Natural killer cell treated with Interleukin-12 subunit alpha and Interleukin-12 subunit beta and Interleukin-15 and Interleukin-18, amount 100 ng/mL, for 72 hours (primary cell): ENCODE data around the gene EDRF1. TPM values are rescaled to one million over a fixed set of nuclear protein-coding genes. Genes with fewer than 3 reads are reported as not detected.

Source experiments
- ATAC-seq, 2 donors: fragments of 150-1000 bp; cut with Tn5 transposase in 1 of 2; sonication (Bioruptor Pico), chemical (Tn5 transposase) in 1 of 2; 2 replicates each; pipeline ENCODE4 v1.10.0; 2021
- DNase-seq: peaks from one replicate; pipeline ENCODE4 v3.0.0; 2022; ENCODE audit warnings: low spot score
- H3K27ac Mint-ChIP-seq, 2 donors: 1 replicate in 1 of 2; 2 replicates in 1 of 2; pipeline ENCODE4 v1.8.0; 2022; ENCODE audit warnings: mixed read lengths in 2 of 2, mild to moderate bottlenecking in 1 of 2, moderate library complexity in 1 of 2
- H3K27me3 Mint-ChIP-seq, 2 donors: 1 replicate in 1 of 2; 2 replicates in 1 of 2; pipeline ENCODE4 v1.8.0; 2022; ENCODE audit warnings: mixed read lengths in 2 of 2
- H3K36me3 Mint-ChIP-seq: one replicate; pipeline ENCODE4 v1.8.0; 2022; ENCODE audit warnings: mixed read lengths
- H3K4me1 Mint-ChIP-seq, 2 donors: 1 replicate in 1 of 2; 2 replicates in 1 of 2; pipeline ENCODE4 v1.8.0; 2022; ENCODE audit warnings: low read depth in 2 of 2, mixed read lengths in 2 of 2, mild to moderate bottlenecking in 1 of 2
- H3K4me3 Mint-ChIP-seq: one replicate; pipeline ENCODE4 v1.8.0; 2022; ENCODE audit warnings: mixed read lengths
- H3K9me3 Mint-ChIP-seq: 2 replicates; pipeline ENCODE4 v1.8.0; 2022; ENCODE audit warnings: mixed read lengths
- total RNA-seq, 2 donors: library from RNA; stranded (reverse); gene quantifications; one replicate each; pipeline ENCODE4 v1.2.3, GENCODE V29; 2022

EDRF1 gene
- total RNA-seq, 2 donors from 2014 or later: 29.4 to 53.5 TPM

DNA sequence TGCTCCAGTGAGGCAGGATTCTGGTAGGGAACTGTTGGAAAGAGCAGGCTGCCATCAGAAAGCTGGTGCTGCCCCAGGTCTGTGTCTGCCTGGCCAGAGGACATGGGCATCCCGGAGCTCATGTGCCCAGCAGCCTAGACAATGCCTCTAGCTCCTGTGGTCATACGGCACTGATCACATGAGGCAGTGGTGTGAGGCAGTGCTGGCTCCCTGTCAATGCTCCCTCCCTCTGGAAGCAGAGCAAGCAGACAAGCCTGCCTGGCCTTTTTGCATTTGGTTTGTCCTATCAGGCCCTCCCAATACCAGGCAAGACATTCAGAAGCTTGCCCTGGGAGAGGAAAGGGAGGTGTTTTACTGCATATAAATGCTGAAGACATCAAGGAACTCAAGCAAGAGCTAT is 75.6 kb downstream of the EDRF1 start:
- Mint-ChIP-seq H3K4me3 (no peak overlapping the region), H3K4me1 (peaks cover 8 to 14% of the 10 kb centered on the region in 2 donors), H3K9me3 (no peaks in the 10 kb centered on the region), H3K27me3 (no peaks in the 10 kb centered on the region), H3K27ac (no peak overlapping the region), H3K36me3 (peaks cover 6% of the 10 kb centered on the region)
- no peak for ATAC-seq
- DNase-seq: no peak

GRCh38 chr10:125795637-125796190 is 76.2 kb downstream of the EDRF1 start:
- Mint-ChIP-seq H3K27me3 (no peaks in the 10 kb centered on the region), H3K36me3 (peaks cover 6% of the 10 kb centered on the region), H3K9me3 (no peaks in the 10 kb centered on the region), H3K4me3 (no peak overlapping the region), H3K4me1 (peaks cover 8 to 14% of the 10 kb centered on the region in 2 donors), H3K27ac (no peak overlapping the region)
- ATAC-seq: no peak
- DNase-seq: no peak

- ATAC-seq: no peak
- Mint-ChIP-seq H3K4me1 (peaks cover 5 to 7% of the 10 kb centered on the region in 2 donors), H3K27ac (no peak overlapping the region), H3K27me3 (no peaks in the 10 kb centered on the region), H3K36me3 (peaks cover 6% of the 10 kb centered on the region), H3K9me3 (no peaks in the 10 kb centered on the region), H3K4me3 (no peak overlapping the region)
- no peak for DNase-seq
Observed at GRCh38 chr10:125797424-125797823, 77.9 kb downstream of the EDRF1 start.

- Mint-ChIP-seq H3K4me3 (no peak overlapping the region), H3K36me3 (peaks cover 6% of the 10 kb centered on the region), H3K27me3 (no peaks in the 10 kb centered on the region), H3K9me3 (no peaks in the 10 kb centered on the region), H3K4me1 (peaks cover 0 to 2% of the 10 kb centered on the region in 2 donors), H3K27ac (no peak overlapping the region)
- ATAC-seq: no peak
- no peak for DNase-seq
Observed at GRCh38 chr10:125797994-125798662, 78.6 kb downstream of the EDRF1 start.

- H3K27me3 Mint-ChIP-seq: no peaks in the 10 kb centered on the region
- H3K27ac Mint-ChIP-seq: no peak overlapping the region
- DNase-seq (no peak), ATAC-seq (no peak)
- H3K9me3 Mint-ChIP-seq: no peaks in the 10 kb centered on the region
- no peaks in the 10 kb centered on the region for H3K36me3 Mint-ChIP-seq
- no peaks in the 10 kb centered on the region for H3K4me1 Mint-ChIP-seq
- H3K4me3 Mint-ChIP-seq: no peak overlapping the region
Observed at GRCh38 chr10:125799451-125800182, 80.1 kb downstream of the EDRF1 start.

DNA sequence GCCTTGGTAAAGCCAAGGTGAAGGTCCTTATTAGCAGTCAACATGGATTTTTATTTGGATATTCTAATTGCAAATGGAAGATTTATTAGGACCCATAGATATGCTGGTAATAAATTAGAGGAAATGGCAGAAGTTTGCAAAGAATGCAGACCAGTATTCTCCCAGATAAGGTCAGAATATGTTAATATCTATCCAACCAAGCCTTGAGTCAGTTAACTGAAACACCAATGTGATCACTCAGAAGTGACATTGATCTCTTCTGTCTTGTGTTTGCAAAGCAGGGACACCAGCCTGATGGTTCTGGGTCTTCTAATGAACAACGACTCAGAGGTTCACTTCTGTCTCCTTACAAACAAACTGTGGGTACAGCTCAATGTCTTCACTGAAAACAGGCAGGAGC is 82.1 kb downstream of the EDRF1 start:
- ATAC-seq (no peak), DNase-seq (no peak)
- H3K4me1 Mint-ChIP-seq: no peaks in the 10 kb centered on the region
- H3K27me3 Mint-ChIP-seq: no peaks in the 10 kb centered on the region
- no peak overlapping the region for H3K27ac Mint-ChIP-seq
- no peaks in the 10 kb centered on the region for H3K9me3 Mint-ChIP-seq
- no peaks in the 10 kb centered on the region for H3K36me3 Mint-ChIP-seq
- H3K4me3 Mint-ChIP-seq: no peak overlapping the region

DNA sequence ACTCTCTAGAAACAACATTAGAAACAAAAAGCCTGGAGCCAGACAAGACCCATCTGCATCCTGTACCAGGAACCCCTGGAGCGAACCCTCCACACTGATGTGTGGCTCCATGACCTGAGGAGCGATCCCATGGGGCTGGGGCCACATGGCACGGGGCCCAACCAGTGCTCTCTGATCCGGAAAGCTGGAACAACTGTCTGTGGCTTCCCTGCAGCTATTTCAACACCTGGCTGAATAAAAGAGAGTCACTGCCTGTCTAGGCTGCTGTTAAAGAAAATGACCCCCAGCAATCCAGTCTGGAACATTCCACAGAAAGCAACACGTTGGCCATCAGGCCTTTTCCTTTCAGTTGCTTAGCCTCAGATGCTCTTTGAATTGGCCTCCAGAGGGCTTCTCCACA is 82.6 kb downstream of the EDRF1 start:
- Mint-ChIP-seq H3K36me3 (peaks cover 1% of the 10 kb centered on the region), H3K27ac (no peak overlapping the region), H3K9me3 (no peaks in the 10 kb centered on the region), H3K27me3 (no peaks in the 10 kb centered on the region), H3K4me1 (peaks cover 0 to under 1% of the 10 kb centered on the region in 2 donors), H3K4me3 (no peak overlapping the region)
- DNase-seq: no peak
- ATAC-seq: no peak

DNA sequence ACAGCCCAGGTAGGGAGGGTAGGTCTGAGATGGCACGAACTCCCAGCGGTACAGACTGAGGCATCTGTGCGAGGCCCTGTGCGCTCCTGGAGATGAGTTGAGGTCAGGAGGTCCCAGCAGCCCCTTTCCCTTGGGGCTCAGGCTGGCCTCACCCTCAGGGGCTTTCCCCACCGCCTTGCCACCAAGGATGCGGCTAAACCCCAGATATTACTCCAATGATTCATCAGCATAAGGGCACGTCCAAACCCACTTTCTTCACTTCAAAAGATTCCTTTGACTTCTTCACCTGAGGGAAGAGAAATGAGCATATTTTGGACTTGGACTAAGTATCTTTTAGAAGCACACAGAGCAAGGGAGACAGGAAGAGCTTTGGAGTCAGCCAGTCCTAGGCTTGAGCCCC is 83.2 kb downstream of the EDRF1 start:
- no peak for ATAC-seq
- Mint-ChIP-seq H3K4me3 (no peak overlapping the region), H3K27me3 (no peaks in the 10 kb centered on the region), H3K27ac (no peak overlapping the region), H3K36me3 (peaks cover 5% of the 10 kb centered on the region), H3K4me1 (peaks cover 4 to 6% of the 10 kb centered on the region in 2 donors), H3K9me3 (no peaks in the 10 kb centered on the region)
- DNase-seq: no peak

DNA sequence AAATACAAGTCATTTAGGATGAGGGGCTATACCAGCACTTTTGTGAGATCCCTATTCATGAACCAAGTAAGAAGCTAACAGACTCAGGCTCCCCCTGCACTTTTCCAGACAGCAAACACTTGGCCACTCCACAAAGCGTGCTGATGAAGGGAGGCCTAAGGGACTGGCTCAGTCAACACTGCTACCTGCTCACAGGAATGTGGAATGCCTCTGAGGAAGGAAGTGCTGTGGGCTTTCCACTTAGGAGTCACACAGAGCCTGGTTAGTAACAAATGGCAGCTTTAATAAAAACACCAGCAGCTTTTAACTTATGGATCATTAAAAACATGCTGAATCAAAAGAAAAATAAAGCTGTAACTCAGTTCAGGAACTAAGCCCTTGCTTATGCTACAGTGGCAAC is 88.5 kb downstream of the EDRF1 start:
- Mint-ChIP-seq H3K27me3 (no peaks in the 10 kb centered on the region), H3K4me1 (peaks cover 6 to 16% of the 10 kb centered on the region in 2 donors), H3K9me3 (no peaks in the 10 kb centered on the region), H3K36me3 (peaks cover 5% of the 10 kb centered on the region), H3K4me3 (no peak overlapping the region), H3K27ac (peak overlapping the region in 1 of 2 donors; percentile 30)
- DNase-seq (no peak), ATAC-seq (no peak)

GRCh38 chr10:125811251-125811650 is 91.7 kb downstream of the EDRF1 start:
- H3K4me1 Mint-ChIP-seq: peaks cover 6 to 16% of the 10 kb centered on the region in 2 donors
- no peaks in the 10 kb centered on the region for H3K27me3 Mint-ChIP-seq
- no peak for ATAC-seq
- H3K4me3 Mint-ChIP-seq: no peak overlapping the region
- no peak overlapping the region for H3K27ac Mint-ChIP-seq
- H3K36me3 Mint-ChIP-seq: peaks cover 17% of the 10 kb centered on the region
- no peaks in the 10 kb centered on the region for H3K9me3 Mint-ChIP-seq
- no peak for DNase-seq

DNA sequence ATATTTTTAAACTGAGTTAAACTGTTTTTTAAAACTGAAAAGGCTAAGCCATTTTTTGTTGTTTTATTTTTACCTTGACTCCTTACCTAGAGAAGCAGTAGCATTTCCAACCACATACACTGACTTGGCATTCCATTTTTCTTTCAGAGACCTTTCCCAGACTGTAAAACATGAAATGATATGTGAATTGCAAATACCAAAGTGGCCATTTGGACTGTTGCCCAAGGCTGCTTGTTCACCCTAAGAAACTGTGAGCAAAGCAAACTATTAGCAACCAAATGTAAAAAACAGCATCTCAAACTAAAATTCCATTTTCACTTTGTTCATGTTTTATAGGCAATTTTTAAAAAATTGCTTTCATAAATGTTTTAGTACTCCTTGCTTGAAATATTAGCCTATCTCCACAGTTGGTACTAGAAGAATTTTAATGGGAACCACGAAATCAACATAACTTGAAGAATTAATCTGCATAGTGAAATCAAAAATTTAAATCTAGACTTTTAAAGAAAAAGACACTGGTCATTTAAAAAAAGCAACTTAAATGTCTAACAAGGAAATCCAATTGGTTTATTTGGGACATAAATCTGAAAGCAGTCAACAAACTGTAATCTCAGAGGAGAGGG is 92.7 kb downstream of the EDRF1 start:
- Mint-ChIP-seq H3K27me3 (no peaks in the 10 kb centered on the region), H3K4me1 (peaks cover 6 to 16% of the 10 kb centered on the region in 2 donors), H3K9me3 (no peaks in the 10 kb centered on the region), H3K27ac (no peak overlapping the region), H3K4me3 (no peak overlapping the region), H3K36me3 (peaks cover 15% of the 10 kb centered on the region)
- DNase-seq: no peak
- no peak for ATAC-seq
